HG03175 (cell line): ENCODE results near the gene KCNK17.

Experiments used
- ATAC-seq: cut with Tn5 transposase; IDR thresholded peaks from one replicate; pipeline ENCODE4 v1.9.1; 2021; ENCODE audit warnings: mild to moderate bottlenecking, moderate library complexity; ENCODE audit not compliant: unreplicated experiment

Gene KCNK17

GRCh38 chr6:39314273-39314795 lies at the start of gene KCNK17:
TSS of gene KCNK17 (minus strand) at chr6:39314419. CDS start at chr6:39314320, 99 bp downstream.
- no peak for ATAC-seq

GRCh38 chr6:39363280-39363679 lies 49.1 kb upstream of the KCNK17 start:
- ATAC-seq = no peak

- ATAC-seq = peak; percentile 9
Observed at GRCh38 chr6:39362487-39362865, 48.3 kb upstream of the KCNK17 start.

DNA sequence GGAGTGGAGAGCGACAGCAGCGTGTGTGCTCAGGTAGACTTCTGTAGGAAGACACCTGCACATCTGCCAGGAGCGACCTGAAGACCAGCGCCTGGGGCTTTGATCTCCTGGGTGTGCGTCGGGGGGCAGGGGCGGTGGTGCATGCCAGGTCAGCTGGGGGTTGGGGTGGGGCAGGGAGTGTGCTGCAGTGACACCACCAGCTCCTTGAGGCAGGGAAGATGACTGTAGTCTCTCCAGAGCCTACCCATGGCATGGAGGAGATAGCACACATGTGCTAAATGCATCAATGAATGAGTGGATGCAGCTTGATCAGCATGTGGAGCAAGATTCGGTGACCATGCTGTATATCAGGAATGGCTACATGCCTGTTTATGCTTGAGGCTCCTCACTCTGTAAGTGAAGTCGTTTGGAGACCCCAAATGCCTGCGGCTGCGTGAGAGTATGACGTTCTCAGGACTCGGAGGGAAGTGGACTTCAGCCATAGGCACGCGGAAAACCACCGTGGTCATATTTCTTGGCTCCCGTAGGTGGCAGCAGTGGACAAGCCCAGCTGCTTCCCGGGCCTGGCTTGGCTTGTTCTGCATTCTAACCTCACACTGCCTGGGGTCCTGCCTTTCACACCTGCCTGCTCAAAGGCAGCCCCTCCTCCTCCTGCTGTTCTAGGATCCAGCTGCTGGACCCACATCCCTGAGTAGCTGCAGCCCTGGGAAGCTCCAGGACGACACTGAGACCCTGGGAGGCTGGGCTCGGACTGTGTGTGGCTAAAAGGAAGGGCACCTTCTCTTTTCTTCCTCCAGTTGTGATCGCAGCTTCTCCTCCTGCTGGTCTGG lies 47.7 kb upstream of the KCNK17 start:
- ATAC-seq = peak; percentile 75

GRCh38 chr6:39360378-39360777 lies 46.2 kb upstream of the KCNK17 start:
- no peak for ATAC-seq

DNA sequence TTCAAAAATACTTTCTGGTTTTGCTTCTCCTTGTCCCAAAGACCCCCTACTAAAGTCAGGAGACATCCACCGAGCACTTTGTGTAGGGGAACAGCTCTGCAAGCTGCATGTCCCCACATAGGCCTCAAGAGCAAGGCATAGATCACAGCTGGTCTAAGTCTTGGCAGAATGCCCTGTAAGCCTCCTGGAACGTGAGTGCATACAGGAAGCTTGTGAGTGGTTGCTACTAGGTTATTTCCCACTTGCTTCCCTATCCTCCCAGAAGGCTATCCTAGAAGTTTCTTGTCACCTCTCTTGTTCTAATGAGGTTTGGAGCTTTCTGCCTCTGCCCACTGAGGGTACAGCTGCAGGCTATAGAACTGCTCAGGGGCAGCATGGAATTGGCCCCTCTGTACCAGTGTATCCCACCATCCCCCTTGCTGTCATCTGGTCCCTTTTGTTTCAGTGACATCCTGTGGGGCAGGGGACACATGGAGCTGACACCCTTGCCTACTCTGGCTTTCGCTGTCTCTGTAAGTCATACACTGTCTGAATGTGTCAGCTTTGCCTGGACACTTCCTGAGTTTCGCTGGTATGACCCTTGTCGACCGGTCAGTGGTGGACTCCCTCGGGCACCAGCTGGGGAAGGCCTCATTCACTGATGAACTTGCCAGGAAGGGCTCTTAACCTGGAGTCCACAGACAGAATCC lies 43.9 kb upstream of the KCNK17 start:
- no peak for ATAC-seq

- no peak for ATAC-seq
Observed at GRCh38 chr6:39353698-39354315, 39.6 kb upstream of the KCNK17 start.

DNA sequence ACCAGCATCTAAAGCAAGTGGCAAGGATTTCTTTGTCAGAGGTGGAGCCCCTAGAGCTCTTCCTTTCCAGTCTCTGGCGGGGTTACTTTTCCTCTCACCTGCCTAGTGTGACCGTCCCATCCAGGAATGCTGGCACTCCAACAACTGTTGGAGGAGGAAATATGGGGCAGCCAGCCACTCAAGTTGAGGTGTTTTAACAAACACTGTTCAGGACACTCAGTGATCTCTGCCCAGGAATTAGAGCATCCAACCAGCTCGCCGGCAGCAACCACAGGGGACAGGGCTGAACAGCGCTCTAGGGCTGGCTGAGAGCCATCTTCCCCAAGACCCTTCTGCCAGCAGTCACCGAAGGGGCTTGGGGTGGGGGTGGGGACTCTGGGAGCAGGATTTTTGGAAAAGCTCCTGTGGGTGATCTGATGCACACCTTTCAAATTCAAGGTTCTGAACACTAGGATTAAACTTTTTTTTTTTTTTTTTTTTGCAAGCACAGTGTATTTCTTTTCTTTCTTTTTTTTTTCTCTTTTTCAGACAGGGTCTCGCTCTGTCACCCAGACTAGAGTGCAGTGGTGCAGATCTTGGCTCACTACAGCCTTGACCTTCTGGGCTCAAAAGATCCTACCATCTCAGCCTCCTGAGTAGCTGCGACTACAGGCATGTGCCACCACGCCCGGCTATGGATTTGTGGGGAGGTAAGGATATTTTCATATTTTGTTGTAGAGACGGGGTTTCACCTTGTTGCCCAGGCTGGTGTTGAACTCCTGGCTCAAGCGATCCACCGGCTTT lies 36.7 kb upstream of the KCNK17 start:
- ATAC-seq = no peak

GRCh38 chr6:39348740-39349139 lies 34.5 kb upstream of the KCNK17 start:
- ATAC-seq = no peak

- ATAC-seq = peak; percentile 53
Observed at GRCh38 chr6:39347906-39348585, 33.8 kb upstream of the KCNK17 start.

- no peak for ATAC-seq
Observed at GRCh38 chr6:39347206-39347605, 33.0 kb upstream of the KCNK17 start.

GRCh38 chr6:39344821-39345280 lies 30.6 kb upstream of the KCNK17 start:
- ATAC-seq = no peak

GRCh38 chr6:39343396-39343870 lies 29.2 kb upstream of the KCNK17 start:
- ATAC-seq = no peak

DNA sequence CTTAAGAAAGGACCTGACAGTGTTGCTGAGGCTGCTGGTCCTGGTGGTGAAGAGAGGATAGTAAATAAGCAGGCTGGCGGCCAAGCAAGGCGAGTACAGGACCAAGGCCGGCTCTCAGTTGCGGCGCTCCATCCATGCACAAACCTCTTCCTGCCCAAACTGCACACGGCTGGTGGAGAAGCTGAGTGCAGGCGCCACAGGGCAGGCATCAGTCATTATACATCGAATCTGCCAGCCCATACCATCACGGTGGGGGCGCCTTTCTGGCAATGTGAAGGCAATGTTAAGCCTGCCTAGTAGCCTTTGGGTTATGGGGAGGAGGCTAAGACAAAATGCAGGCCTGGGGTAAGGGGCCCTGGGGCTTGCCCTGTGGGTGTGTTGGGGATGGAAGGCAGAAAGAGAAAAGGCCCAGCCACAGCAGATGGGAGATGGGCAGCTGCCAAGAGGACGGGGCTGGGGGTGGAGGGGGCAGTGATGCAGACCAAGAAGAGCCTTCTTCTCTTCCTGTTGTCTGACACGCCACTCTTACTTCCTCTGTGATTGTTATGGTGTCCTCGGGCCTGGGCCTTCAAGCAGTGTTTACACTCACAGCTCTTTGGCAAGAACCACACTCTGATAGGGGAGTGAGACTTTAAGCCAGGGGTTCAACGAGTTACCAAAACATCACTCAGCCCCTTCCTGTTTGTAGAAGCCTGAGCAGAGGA lies 28.6 kb upstream of the KCNK17 start:
- ATAC-seq = peak; percentile 56

GRCh38 chr6:39341937-39342336 lies 27.7 kb upstream of the KCNK17 start:
- ATAC-seq = no peak

DNA sequence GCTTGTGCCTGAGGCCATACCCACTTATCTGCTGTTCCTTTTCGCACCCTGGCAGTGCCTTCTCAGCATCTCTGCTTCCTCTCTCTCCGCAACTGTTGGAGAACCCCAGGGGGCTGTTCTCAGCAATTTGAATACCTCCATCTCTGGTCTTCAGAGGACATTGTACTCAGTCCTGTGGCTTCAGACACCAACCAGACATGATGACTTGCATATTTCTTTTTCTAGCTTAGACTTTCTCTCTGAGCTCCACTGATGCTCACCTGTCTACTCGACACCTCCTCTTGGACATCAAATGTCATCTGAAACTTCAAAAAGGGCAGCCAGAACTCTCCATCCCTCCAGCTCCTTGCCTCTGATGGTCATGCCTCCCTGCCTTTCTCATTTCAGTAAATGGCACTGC lies 27.1 kb upstream of the KCNK17 start:
- no peak for ATAC-seq

- ATAC-seq = no peak
Observed at GRCh38 chr6:39339868-39340550, 25.8 kb upstream of the KCNK17 start.

- no peak for ATAC-seq
Observed at GRCh38 chr6:39339096-39339867, 25.1 kb upstream of the KCNK17 start.
